IPS DF 4.7 (cell line): ENCODE measurements around the gene MMP28.

Source experiments
- DNase-seq: peaks from one replicate; pipeline ENCODE4 v3.0.0-alpha.2; 2013; ENCODE audit warnings: low spot score; ENCODE audit errors: extremely low read depth

Gene MMP28

DNA sequence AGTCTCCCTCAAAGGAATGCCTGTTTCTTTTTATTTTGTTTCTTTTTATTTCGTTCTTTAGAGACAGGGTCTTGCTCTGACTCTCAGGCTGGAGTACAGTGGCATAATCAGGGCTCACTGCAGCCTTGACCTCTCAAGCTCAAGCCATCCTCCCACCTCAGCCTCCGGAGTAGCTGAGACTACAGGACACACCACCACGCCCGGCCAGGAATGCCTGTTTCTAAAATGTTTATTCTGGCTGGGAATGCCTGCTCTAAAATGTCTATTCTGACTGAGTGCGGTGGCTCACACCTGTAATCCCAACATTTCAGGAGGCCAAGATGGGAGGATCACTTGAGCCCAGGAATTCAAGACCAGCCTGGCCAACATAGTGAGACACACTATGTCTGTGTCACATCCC is 2.5 kb upstream of the MMP28 start:
- no peak for DNase-seq

DNA sequence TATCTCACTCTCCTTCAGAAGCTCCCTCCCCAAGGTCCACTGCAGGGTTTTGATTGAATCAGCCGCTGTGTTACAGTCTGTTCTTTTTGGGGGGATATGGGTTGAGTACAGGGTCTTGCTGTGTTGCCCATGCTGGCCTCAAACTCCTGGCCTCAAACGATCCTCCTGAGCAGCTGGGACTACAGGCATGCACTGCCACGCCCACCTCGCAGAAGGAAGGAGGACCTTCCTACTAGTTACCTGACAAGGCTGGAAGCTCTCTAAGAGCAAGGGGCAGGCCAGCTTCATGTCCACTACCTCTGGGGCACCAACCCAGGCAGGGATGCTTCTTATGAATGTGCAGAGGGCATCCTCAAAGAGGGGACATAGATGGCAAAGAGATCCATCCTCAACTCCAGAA is 1.9 kb upstream of the MMP28 start:
- DNase-seq, result no peak

DNA sequence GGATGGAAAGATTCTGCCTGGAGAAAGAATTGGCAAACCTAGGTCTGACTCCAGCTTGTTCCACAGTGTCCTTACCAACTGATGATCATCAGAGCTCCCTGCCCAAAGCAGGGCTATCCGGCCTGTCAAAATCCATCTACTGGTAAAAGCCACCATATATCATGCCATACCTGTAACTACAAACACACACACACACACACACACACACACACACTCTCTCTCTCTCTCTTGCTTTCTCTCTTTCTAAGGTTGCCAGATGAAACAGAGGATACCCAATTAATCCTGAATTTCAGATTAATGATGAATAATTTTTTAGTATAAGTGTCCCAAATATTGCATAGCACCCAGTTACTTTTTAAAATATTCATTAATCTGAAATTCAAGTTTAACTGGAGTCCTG is 1.5 kb upstream of the MMP28 start:
- DNase-seq, result no peak

DNA sequence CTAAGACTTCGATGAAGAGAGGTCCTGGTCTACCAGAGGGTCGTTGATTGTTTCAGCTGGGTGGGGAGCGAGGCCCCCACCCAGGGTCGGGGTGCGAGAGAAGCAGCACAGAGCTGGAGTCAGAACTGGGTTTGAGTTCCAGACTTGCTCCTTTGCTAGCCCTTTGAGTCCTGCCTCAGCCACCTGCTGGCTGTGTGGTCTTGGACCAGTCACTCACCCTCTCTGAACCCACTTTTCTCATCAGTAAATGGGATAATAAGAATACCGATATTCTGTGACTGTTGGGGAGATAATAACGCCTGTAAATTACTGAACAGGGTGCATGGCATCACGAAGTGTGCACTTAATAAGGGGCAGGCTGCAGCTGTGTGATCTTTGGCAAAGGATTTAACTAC is 427 bp upstream of the MMP28 start:
- no peak for DNase-seq

DNA sequence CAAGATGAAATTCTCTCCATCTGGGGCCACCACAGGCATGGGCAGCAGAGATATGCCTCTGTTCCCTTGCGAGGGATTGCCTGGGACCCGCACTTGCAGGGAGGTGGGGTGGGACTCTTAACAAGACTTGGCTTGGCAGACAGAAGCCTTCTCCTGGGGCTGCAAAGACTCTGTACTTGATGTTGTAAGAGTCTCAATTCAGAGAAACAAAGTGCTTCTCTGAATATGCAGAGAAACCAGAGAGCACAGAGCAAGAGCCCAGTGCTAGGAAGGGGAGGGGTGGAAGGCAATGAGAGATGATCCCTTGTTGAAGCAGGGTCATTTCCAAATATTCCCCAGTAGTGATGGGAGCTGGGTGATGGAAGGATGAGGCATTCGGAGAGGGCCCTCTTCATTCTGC is 2.2 kb downstream of the MMP28 start:
- DNase-seq, result no peak

DNA sequence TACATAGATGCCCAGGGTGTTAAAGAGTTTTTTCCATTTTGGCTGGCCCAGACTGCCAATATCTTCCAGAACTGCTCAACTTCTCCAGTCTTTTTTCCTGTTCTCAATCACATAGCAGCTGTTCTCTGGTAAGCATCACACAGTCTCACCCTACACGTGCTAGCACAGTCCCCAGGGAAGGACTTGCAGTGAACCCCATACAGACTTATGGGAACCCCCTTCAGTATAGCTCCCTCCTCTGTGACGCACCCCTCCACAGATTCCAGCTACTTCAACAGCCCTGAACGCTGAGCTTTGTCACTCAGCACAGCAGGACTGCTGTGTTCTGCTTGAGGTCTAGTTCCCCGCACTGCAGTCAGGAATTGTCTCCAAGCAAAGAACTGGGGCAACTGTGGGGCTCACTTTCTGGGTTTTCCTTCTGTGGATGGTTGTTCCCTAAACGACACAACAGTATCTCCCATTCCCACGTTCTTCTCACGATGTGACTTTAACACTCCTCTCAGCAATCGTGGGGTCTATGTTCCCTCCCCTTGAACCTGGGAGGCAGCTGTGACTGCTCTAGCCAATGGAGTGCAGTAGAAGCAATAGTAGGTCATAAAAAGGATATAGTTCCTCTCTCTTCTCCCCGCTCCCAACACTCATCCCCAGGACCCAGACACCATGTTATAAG is 3.6 kb downstream of the MMP28 start:
- no peak for DNase-seq

DNA sequence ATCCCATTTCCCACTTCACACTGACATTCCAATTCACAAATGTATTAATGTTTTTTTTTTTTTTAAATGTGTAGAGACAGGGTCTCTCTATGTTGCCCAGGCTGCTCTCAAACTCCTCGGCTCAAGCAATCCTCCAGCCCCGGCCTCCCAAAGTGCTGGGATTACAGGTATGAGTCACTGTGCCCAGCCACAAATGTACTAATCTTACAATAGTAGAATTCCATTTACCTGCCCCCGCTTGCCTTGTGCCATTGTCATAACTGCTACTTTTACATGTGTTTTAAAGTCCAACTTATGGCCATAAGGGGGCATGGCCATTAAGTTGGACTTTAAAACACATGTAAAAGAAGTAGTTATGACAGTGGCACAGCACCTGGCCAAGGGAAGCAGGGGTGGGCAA is 4.6 kb downstream of the MMP28 start:
- DNase-seq, result no peak

DNA sequence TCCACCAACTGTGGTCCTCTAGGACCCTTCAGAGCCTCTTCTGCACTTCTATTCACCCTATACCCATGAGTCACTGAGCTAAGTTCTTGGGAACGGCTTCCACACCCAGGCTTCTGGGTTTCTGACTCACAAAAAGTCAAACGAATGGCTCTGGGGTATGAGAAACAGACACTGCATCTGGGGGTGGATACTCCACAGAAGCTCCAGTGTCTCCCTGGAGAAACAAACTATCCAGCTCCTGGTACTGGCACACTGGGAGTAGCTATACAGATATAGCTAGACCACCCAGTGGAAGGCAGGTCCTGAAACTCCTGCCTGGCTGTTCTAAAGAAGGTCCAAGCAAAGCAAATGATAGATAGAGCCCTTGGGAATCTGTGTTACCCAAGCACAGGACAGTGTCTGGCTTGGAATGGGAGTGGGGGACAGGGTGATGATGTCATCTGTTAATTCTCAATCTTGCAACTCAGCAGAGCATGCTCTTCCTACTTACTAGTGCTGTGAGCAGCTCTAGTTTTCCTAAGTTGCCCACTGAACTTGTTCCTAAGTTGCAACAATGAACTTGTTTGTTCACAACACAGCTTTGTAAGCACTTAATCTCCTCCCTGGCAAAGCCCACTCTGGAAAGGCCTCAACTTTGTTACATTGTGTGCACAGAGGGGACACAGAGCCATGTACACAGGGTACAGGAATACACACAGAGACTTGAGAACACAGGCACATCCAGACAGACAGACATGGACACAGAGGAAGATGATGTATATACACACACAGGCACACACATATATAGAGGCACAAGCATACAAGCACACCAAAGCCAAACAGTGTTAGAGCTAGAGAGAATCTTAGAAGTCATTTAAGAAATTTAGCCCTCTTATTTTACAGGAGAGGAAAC is 6.7 kb downstream of the MMP28 start:
- no peak for DNase-seq

DNA sequence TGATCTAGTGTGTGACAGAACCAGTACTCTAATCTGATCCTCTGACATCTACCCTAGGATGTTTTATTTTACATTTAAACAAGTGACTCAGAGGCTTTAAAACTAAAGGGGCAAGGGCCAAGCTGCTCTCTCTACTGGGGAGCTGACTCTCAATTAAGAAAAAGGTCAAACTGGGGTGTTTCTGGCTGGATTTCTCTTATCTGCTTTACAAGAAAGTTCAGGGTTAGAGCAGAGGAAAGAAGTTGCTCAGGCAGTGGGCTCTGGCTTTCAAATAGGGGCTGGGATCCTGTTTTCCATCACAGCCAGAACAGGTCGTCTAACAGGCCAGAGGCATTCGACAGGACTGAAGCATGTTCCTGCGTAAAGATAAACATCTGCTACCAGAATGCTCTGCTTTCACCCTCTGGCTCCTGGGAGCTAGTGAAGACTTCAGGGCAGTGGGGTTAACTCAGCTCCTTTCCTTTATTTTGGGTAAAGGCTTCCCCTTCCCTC is 8.5 kb downstream of the MMP28 start:
- no peak for DNase-seq

DNA sequence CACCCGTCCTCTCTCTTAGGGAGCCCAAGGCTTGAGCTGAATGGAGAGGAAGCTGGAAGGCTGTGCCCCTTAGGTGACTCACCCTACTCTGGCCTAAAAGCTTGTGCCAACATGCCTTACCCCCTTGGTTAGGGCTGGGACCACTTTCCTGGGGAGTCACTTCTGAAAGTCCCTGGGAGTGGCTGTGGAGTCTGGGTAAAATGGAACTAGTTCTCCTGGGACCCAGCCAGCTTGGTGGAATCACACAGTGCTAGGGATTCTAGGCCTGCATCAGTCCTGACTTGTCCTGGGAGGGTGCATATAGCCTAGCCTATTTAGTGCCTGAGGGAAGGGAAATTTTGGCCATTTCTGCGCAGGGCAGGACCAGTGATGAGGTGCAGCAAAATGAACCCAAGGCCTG is 10.5 kb downstream of the MMP28 start:
- DNase-seq, result no peak

DNA sequence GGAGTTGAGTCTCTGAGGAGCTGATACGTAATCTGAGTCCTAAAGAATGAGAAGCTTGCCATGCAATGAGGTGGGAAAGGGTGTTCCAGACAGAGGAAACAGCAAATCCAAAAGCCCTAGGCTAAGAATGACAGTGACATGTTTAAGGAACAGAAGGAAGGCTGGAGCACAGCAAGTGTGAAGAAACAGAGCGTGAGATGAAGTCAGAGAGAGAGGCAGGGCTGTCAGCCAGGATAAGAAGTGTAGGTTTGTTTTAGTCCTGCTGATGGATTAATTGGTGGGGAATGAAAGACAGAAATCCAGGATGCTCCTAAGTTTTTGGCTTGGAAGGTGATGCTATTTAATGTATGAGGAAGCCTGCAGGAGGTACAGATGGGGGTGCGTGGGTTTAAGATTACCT is 14.5 kb downstream of the MMP28 start:
- no peak for DNase-seq

DNA sequence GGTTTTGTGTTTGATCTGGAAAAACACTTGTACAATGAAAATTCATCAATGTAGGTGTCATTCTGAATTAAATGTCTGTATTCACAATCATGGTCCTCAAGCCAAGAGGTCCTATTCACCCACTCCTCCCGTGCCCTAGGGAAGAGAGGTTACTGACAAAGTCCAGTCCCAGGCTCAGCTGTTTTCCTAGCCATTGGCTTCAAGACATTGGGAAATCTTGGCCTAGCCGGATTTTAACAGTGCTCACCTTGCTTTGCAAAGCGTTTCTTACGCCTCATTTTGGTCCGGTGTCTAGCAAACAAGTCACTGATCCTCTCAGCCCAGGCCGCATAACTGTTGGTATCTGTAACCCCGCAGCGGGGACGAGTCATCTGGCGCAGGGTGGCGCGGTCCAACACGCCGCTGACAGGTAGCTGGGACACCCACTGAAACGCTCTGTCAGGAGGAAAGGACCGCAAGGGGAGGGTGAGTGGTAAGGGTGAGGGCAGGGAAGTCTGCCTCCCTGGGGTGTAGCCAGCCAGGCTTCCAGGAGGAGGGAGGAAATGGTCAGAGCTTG is 16.7 kb downstream of the MMP28 start:
- DNase-seq, result no peak

DNA sequence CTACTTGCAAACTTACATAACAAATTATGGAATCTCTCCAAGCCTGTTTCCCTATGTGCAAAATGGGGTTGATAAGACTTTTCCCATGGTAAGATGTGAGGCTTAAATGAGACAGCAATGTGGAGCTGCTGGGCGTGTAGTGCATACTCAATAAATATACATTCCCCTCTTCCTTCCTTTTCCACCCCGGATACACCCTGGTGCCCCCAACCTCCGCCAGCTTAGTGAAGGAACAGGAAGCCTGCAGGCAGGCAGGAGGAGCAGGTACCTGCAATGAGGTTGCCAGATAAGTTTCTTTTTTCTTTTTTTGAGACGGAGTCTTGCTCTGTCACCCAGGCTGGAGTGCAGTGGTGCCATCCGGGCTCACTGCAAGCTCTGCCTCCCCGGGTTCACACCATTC is 19.9 kb downstream of the MMP28 start:
- DNase-seq, result no peak

DNA sequence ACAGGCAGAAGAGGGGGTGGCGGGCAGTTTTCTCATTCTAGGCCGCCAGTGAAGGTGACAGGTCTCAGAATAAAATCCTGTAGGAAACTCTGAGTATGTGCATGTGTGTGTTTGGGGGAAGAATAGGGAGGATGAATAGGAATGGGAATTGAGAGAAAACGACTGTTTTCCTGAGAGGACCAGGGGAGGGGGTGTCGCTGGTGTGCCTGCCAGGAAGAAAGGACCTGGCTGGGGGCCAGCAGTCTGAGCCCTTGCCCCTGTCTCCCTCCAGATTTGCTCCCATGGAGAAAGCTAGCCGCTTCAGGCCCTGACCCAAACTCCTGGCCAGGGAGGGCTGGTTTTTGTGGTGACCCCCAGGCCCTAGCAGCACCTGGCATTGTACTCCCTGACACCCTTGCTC is 20.4 kb downstream of the MMP28 start:
- no peak for DNase-seq

DNA sequence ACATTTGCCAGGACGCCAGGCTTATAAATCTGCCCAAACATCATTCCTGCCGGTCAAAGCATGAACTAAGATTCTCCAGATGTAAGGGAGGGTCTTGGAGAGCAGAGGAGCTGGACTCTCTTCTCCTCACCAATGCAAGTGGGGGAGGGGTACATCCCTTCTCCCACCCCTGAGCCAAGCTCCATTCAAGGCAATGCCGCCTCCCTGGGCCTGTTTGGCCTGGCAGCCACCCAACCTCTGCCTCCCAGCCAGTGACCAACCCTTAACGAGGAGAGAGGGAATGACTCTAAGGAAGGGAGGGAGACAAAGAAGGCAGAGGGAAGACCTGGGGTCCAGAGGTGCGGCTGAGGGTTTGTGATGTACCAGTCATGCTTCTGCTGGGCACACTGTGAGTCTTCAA is 20.9 kb downstream of the MMP28 start:
- DNase-seq, result no peak

DNA sequence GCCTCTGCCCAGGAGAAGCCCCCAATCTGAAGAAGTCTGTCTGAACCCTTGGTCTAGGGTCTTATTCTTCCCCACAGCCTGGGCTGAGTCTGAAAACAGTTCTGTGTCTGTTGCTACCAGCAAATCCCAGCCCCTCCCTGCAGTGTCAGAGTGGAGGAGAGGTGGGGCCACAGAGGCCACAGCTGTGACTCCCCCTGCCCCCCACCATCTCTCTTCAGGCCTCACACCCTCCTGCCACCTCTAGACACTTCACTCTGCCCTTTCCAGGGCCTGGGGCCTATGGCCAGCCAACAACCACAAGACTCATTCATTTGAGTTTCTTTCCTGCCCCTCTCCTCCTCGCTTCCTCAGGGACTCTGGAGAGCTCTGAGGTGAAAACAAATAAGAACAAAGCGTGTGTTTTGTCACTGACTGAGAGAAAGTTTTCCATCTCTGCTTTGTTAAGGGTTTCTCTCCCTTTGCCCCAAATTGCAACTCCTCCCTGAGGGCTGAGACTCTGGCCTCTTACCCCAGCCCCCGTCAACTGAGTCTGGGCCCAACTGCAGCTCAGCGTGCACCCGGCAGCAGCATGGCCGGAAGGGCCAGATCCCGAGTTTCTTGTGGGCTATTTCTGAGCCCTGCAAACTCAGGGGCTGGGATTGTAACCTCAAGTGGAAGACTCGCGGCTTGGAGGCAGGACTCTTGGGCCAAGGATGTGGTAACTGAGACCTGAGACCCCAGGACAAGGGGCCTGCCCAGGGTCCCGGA is 21.6 kb downstream of the MMP28 start:
- DNase-seq, result no peak

DNA sequence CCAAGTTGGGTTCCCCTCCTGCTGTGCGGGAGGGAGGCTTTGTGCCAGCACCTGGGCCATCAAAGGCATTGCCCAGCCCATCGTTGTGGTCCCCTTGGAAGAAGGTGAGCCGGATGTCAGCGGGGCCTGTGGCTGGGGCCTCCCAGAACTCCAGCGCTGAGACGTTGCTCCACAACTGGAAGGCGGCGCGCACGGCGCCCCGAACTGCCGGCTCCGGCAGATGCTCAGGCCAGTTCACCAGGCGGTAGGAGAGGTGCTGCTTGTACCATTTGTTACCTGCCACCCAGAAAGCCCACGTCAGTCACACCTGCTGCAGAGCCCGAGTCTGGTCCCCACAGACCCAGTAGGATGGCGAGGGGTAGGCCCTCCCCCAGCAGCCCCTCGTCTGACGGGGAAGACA is 22.3 kb downstream of the MMP28 start:
- no peak for DNase-seq

DNA sequence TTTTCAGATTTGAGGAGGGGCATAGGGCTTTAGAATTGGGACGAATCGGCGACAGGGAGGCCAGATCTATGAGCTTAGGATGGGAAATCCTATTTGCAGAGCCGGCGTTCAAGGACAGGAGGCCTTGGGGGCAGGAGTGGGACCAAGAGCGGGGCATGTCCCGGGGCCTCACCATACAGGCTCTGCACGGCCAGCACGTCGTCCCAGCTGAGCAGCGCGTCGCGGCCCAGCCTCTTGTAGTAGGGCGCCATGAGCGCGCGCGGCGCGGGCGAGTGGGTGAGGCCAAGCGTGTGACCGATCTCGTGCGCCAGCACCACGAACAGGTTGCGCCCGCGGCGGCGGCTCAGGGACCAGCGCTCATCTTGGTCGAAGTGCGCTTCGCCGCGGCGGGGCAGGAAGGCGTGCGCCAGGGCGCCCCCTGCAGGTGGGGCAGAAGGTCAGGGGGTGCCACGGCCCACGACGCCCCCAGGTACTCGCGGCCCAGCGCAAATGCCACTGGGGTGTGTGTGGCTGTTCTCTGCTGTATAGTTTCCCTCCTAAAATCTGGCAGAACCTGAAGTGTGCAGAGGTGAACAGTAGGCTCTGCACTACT is 25.4 kb downstream of the MMP28 start:
- DNase-seq, result no peak

DNA sequence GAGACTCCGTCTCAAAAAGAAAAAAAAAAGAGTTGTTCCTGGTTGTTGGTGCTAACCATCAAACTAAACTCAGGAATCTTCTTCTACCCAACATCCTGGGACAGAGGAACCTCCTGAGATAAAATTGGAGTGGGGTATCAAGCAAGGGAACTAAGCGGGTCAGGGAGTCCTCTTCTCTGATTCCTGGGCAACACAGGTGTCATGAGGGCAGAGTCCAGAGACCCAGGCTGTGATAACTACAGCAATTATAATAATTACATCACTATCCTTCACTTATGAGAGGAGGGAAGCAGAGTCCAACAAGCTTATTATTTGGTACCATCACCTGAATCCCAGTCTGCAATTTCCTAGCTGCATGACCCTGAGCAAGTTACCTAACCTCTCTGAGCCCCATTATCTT is 26.6 kb downstream of the MMP28 start:
- DNase-seq, result no peak

DNA sequence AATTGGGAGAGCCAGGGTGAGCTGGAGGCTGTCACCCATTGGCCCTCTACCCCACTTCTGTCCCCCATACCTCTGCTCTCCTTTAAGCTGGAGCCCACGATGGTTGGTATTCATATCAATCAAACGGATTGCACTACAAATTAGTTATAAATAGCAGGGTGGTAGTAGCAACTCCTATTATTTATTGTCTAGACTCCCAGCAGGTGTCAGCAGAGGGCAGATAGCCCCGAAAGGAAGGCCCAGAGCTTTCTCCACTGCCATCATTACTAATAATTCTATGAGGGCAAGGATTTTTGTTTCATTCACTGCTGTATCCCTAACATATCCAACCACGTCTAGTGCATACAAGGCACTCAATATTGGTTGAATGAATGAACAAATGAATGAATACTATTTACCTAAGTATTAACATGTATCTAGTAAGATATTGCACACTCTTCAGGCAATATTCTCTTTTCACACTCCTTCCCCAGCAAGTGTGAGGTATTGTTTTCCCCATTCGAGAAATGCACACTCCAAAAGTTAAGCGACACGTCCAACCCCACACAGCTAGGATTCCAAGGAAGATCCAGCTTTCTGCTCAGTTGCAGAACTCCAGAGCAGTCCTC is 28.4 kb downstream of the MMP28 start:
- no peak for DNase-seq

DNA sequence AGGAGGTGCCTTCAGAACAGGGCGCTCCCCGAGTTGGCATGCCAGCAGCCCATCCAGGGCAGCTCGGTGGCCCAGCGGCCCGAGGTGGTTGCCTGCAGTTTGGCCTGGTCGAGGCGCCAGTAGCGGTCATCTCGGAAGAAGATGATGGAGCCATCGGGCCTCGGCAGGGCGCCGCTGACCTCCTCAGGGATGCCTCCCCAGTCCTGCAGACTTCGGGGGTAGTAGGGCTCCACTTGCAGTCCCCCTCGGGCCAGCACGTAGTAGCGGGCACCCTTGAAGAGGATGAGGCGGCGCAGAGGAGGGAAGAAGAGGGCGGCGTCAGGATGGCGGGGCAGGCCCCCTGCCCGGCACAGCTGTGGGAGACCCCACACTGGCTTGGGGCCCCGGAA is 29.0 kb downstream of the MMP28 start:
- DNase-seq, result no peak
